HepG2 (cell line): ENCODE data around the gene RPS6KA2. TPM values are rescaled to one million over a fixed set of nuclear protein-coding genes. Genes with fewer than 3 reads are reported as not detected.
A peak's percentile ranks its signal among the peaks of the same experiment; 100 is the strongest.

ENCODE experiments used
- HNRNPLL ChIP-seq: fragments of 200-400 bp; formaldehyde crosslinking; IDR thresholded peaks from 2 replicates; pipeline ENCODE4 v1.6.1; 2017; ENCODE audit warnings: mild to moderate bottlenecking, low read depth, low read length; ENCODE audit not compliant: poor library complexity, severe bottlenecking
- KIAA2018 ChIP-seq: sonication (generic); formaldehyde crosslinking; IDR thresholded peaks from 2 replicates; pipeline ENCODE4 v1.5.0; 2020; ENCODE audit warnings: mild to moderate bottlenecking, missing genetic modification reagents, borderline replicate concordance
- POLR2AphosphoS2 ChIP-seq: IDR thresholded peaks from 2 replicates; pipeline ENCODE4 v1.6.1; 2011; ENCODE audit warnings: low read depth, low read length, improper control_type of control experiment
- SALL1 ChIP-seq: sonication (generic); formaldehyde crosslinking; IDR thresholded peaks from 2 replicates; pipeline ENCODE4 v1.8.0; 2022; ENCODE audit warnings: mild to moderate bottlenecking, missing genetic modification reagents
- ZFAT ChIP-seq: sonication (generic); formaldehyde crosslinking; conservative IDR thresholded peaks from 2 replicates; pipeline ENCODE4 v1.8.1; 2023; ENCODE audit warnings: missing genetic modification reagents, inconsistent platforms
- ZNF318 ChIP-seq: sonication (generic); formaldehyde crosslinking; IDR thresholded peaks from 2 replicates; pipeline ENCODE4 v1.4.0; 2020; ENCODE audit warnings: mild to moderate bottlenecking, missing genetic modification reagents
- ZNF549 ChIP-seq: sonication (generic); formaldehyde crosslinking; IDR thresholded peaks from 2 replicates; pipeline ENCODE4 v1.5.0; 2020; ENCODE audit warnings: missing genetic modification reagents
- ZNF687 ChIP-seq: sonication (generic); formaldehyde crosslinking; IDR thresholded peaks from 2 replicates; pipeline ENCODE4 v1.5.1; 2020; ENCODE audit warnings: mild to moderate bottlenecking, missing genetic modification reagents, moderate library complexity
- polyA plus RNA-seq, 8 experiments: library from polyadenylated mRNA; depleted of rRNA in 3 of 8; stranded (reverse) in 7 of 8; unstranded in 1 of 8; fragments of >200 nt; fragmentation: Illumina TruSeq in 4 of 8; extraction: Trizol in 4 of 8; gene quantifications; 2 replicates each; pipeline versions ENCODE4 v1.2.1 to v1.2.3, GENCODE V29; 2011 to 2016; ENCODE audit warnings: low read depth in 4 of 8, missing spikeins in 1 of 8, mixed read lengths in 1 of 8; ENCODE audit not compliant: insufficient read depth in 1 of 8
- total RNA-seq, 5 experiments: library from RNA; depleted of rRNA; stranded (reverse); fragments of >200 nt; fragmentation: Illumina TruSeq; extraction: Trizol; gene quantifications; 2 replicates each; pipeline ENCODE4 v1.2.3, GENCODE V29; 2016; ENCODE audit warnings: low read depth in 1 of 5

Gene RPS6KA2
- total and polyA plus RNA-seq, 2 of the 13 experiments (the other 11 are each of a cell fraction or from before 2014, with no cell fraction given): 0.22 to 0.38 TPM

- 0 out of 2 replicates have a peak, but pooled peaks have one; percentile 19 for TF ChIP-seq ZNF687
- TF ChIP-seq POLR2AphosphoS2: no peak
- TF ChIP-seq KIAA2018: no peak
- no peak for TF ChIP-seq ZNF318 (CRISPR knock-in tag)
- TF ChIP-seq HNRNPLL: no peak
- TF ChIP-seq ZNF549 (CRISPR knock-in tag): no peak
- TF ChIP-seq ZFAT: no peak
- peak; percentile 38 for TF ChIP-seq SALL1
These were observed 150.9 kb downstream of the RPS6KA2 start (continued) for GRCh38 chr6:166476061-166476591.
